GM23248 (cell line): ENCODE results near the gene ZNF497. TPM values are rescaled to one million over a fixed set of nuclear protein-coding genes. Genes with fewer than 3 reads are reported as not detected.

Experiments
- DNase-seq: peaks from one replicate; pipeline ENCODE4 v3.0.0-alpha.2; 2015
- H2AFZ ChIP-seq: fragments of 200-600 bp; sonication (generic); 2 replicates; pipeline ENCODE4 v1.6.1; 2016; ENCODE audit warnings: antibody characterized with exemption
- H3F3A ChIP-seq: fragments of 200-600 bp; sonication (generic); 2 replicates; pipeline ENCODE4 v1.6.1; 2016; ENCODE audit warnings: mild to moderate bottlenecking, antibody characterized with exemption, mixed run types; ENCODE audit not compliant: insufficient read depth
- H3K27ac ChIP-seq: fragments of 200-600 bp; sonication (generic); 2 replicates; pipeline ENCODE4 v1.5.1; 2016; ENCODE audit warnings: mild to moderate bottlenecking
- H3K27me3 ChIP-seq: fragments of 200-600 bp; sonication (generic); replicated peaks from 2 replicates; pipeline ENCODE4 v1.6.1; 2016; ENCODE audit warnings: mild to moderate bottlenecking; ENCODE audit not compliant: insufficient read depth
- H3K36me3 ChIP-seq: fragments of 200-600 bp; sonication (generic); 2 replicates; pipeline ENCODE4 v1.6.1; 2016; ENCODE audit warnings: low read depth, mild to moderate bottlenecking
- H3K4me1 ChIP-seq: fragments of 200-600 bp; sonication (generic); 2 replicates; pipeline ENCODE4 v1.6.1; 2016; ENCODE audit warnings: mild to moderate bottlenecking; ENCODE audit not compliant: insufficient read depth
- H3K4me2 ChIP-seq: fragments of 200-600 bp; sonication (generic); one replicate; pipeline ENCODE4 v1.6.1; 2016; ENCODE audit warnings: mild to moderate bottlenecking; ENCODE audit not compliant: unreplicated experiment
- H3K4me3 ChIP-seq: fragments of 200-600 bp; sonication (generic); 2 replicates; pipeline ENCODE4 v1.5.1; 2016; ENCODE audit warnings: mild to moderate bottlenecking
- H3K79me2 ChIP-seq: fragments of 200-600 bp; sonication (generic); 2 replicates; pipeline ENCODE4 v1.6.1; 2016; ENCODE audit warnings: mild to moderate bottlenecking; ENCODE audit not compliant: insufficient read depth
- H3K9ac ChIP-seq: fragments of 200-600 bp; sonication (generic); 2 replicates; pipeline ENCODE4 v1.6.1; 2016; ENCODE audit warnings: mild to moderate bottlenecking
- H3K9me2 ChIP-seq: fragments of 200-600 bp; sonication (generic); 2 replicates; pipeline ENCODE4 v1.6.1; 2016; ENCODE audit warnings: mixed run types, mild to moderate bottlenecking, moderate library complexity; ENCODE audit not compliant: insufficient read depth
- H3K9me3 ChIP-seq: fragments of 200-600 bp; sonication (generic); one replicate; pipeline ENCODE4 v1.6.1; 2017; ENCODE audit warnings: low read depth
- H4K20me1 ChIP-seq: fragments of 200-600 bp; sonication (generic); 2 replicates; pipeline ENCODE4 v1.6.0; 2016; ENCODE audit not compliant: insufficient read depth
- EZH2 ChIP-seq: fragments of 200-600 bp; sonication (generic); IDR thresholded peaks from 2 replicates; pipeline ENCODE4 v1.6.1; 2018; ENCODE audit warnings: antibody characterized with exemption, mild to moderate bottlenecking; ENCODE audit not compliant: insufficient read depth, poor library complexity, severe bottlenecking
- EZH2phosphoT487 ChIP-seq: fragments of 200-600 bp; sonication (generic); IDR thresholded peaks from 2 replicates; pipeline ENCODE4 v1.6.1; 2018; ENCODE audit warnings: antibody characterized with exemption, moderate library complexity, mild to moderate bottlenecking, low read depth; ENCODE audit not compliant: insufficient read depth
- WGBS, 2 experiments: methylation state at CpG; one replicate each; pipeline ENCODE4 v1.1.6; 2015 to 2017; ENCODE audit warnings: low lambda C conversion rate in 2 of 2, low coverage in 1 of 2; ENCODE audit errors: missing lambda C conversion rate in 2 of 2; 5-methylcytosine and 5-hydroxymethylcytosine counted together
- in situ Hi-C: fragments of 300-500 bp; cut with MboI; formaldehyde crosslinking; loops from 2 replicates; pipeline ENCODE4 v1.15.0; 2020
- polyA plus RNA-seq: library from polyadenylated mRNA; unstranded; fragments of >200 nt; fragmentation: Nextera tagmentation; extraction: Ambion mirVana; gene quantifications from 2 replicates; pipeline ENCODE4 v1.2.1, GENCODE V29; 2016
- total RNA-seq: library from RNA; depleted of rRNA; stranded (reverse); fragments of >200 nt; shearing (Covaris generic); gene quantifications from 2 replicates; pipeline ENCODE4 v1.2.3, GENCODE V29; 2014; rRNA removed

The ZNF497 gene
- total RNA-seq (0.38 and 0.97 TPM in 2 replicates), polyA plus RNA-seq (0.65 and 0.72 TPM in 2 replicates)

- Histone ChIP-seq H3K9me3 (no peaks in the 10 kb centered on the region), H3K4me2 (peak within 1 kb of the TSS; percentile 82), H3K27ac (peak within 1 kb of the TSS; percentile 90), H3K9me2 (no peaks in the 10 kb centered on the region), H3K36me3 (no peaks in the 10 kb centered on the region), H3F3A (peaks cover 11% of the 10 kb centered on the region; the same call in 1 of the 2 replicates), H3K4me1 (peaks cover 4% of the 10 kb centered on the region; the same call in 1 of the 2 replicates), H2AFZ (peak within 1 kb of the TSS; percentile 95), H3K79me2 (no peaks in the 10 kb centered on the region), H4K20me1 (no peaks in the 10 kb centered on the region), H3K27me3 (no peaks in the 10 kb centered on the region), H3K9ac (peak within 1 kb of the TSS; percentile 88), H3K4me3 (peak within 1 kb of the TSS; percentile 73)
- TF ChIP-seq EZH2phosphoT487 (no peak), EZH2 (no peak)
- WGBS, 2 experiments = 1% methylated on average over 63 to 69 of the region's 74 CpGs
- peak; percentile 98 for DNase-seq
- in situ Hi-C loops = no loop called here
Observed at GRCh38 chr19:58362272-58362994, at the start of gene ZNF497. TSS of gene ZNF497 (minus strand) at chr19:58362751. CDS start at chr19:58357635, 5,116 bp downstream.

GRCh38 chr19:58409010-58409790 lies 46.6 kb upstream of the ZNF497 start:
- in situ Hi-C loops = no loop called here
- Histone ChIP-seq H3K27me3 (no peaks in the 10 kb centered on the region), H3K27ac (peak overlapping the region; percentile 59), H3K9me3 (no peaks in the 10 kb centered on the region), H3K36me3 (no peaks in the 10 kb centered on the region), H3K9ac (peak overlapping the region; percentile 92), H4K20me1 (no peaks in the 10 kb centered on the region), H3K4me1 (0 out of 2 replicates have a peak, but pooled peaks cover 11% of the 10 kb centered on the region), H3K4me3 (peak overlapping the region; percentile 91), H3K4me2 (peak overlapping the region; percentile 93), H3K9me2 (no peaks in the 10 kb centered on the region), H3K79me2 (peaks cover 69% of the 10 kb centered on the region), H2AFZ (peak overlapping the region; percentile 84), H3F3A (no peaks in the 10 kb centered on the region)
- WGBS, 2 experiments = 2 to 3% methylated on average over 34 of the region's 34 CpGs
- peak; percentile 67 for DNase-seq
- TF ChIP-seq EZH2 (no peak), EZH2phosphoT487 (no peak)

- no peak for TF ChIP-seq EZH2phosphoT487
- TF ChIP-seq EZH2 = no peak
- H2AFZ ChIP-seq = peak within 1 kb of the TSS; percentile 84
- whole genome bisulfite sequencing, 2 experiments = 0 to 1% methylated on average over 72 to 95 of the region's 100 CpGs
- H3K36me3 ChIP-seq = no peaks in the 10 kb centered on the region
- H3K79me2 ChIP-seq = peaks cover 61% of the 10 kb centered on the region
- in situ Hi-C loops = no loop called here
- peak within 1 kb of the TSS; percentile 93 for H3K4me2 ChIP-seq
- no peaks in the 10 kb centered on the region for H3F3A ChIP-seq
- no peaks in the 10 kb centered on the region for H4K20me1 ChIP-seq
- peak; percentile 97 for DNase-seq
- peak within 1 kb of the TSS; percentile 92 for H3K9ac ChIP-seq
- no peaks in the 10 kb centered on the region for H3K9me2 ChIP-seq
- 0 out of 2 replicates have a peak, but pooled peaks cover 11% of the 10 kb centered on the region for H3K4me1 ChIP-seq
- no peaks in the 10 kb centered on the region for H3K27me3 ChIP-seq
- H3K9me3 ChIP-seq = no peaks in the 10 kb centered on the region
- H3K4me3 ChIP-seq = peak within 1 kb of the TSS; percentile 91
- peak within 1 kb of the TSS; percentile 59 for H3K27ac ChIP-seq
Observed at GRCh38 chr19:58408152-58409009, 45.8 kb upstream of the ZNF497 start, which contains the start of gene ZNF584. TSS of gene ZNF584 (plus strand) at chr19:58408649. CDS start at chr19:58409148, 499 bp downstream.
